Measurements from ENCODE around the gene PLA2R1. TPM values are rescaled to one million over a fixed set of nuclear protein-coding genes. Genes with fewer than 3 reads are reported as not detected.

The PLA2R1 gene
- polyA plus RNA-seq, 1 of the 3 experiments (the other 2 are of a cell fraction) = not detected

- H3K9ac ChIP-seq = no peak overlapping the region
- H3K36me3 ChIP-seq (replicated peaks in 1 of 2; ENCODE audit: control insufficient read depth in 1 of 2, insufficient read depth in 2 of 2, low read length in 1 of 2) = no peaks in the 10 kb centered on the region
- no peaks in the 10 kb centered on the region for H3K9me2 ChIP-seq
- H3F3A ChIP-seq (replicated peaks; ENCODE audit: insufficient read depth) = no peaks in the 10 kb centered on the region
- H3K4me3 ChIP-seq (ENCODE audit: low read depth in 2 of 2, low read length in 1 of 2) = no peak overlapping the region
- H3K4me2 ChIP-seq = no peak overlapping the region
- H3K27ac ChIP-seq (ENCODE audit: low read depth in 2 of 2, low read length in 1 of 2) = no peak overlapping the region
- no peak for DNase-seq
- H4K20me1 ChIP-seq (ENCODE audit: insufficient read depth) = no peaks in the 10 kb centered on the region
- no peak overlapping the region for H2AFZ ChIP-seq (ENCODE audit: low read depth)
- H3K27me3 ChIP-seq (ENCODE audit: insufficient read depth) = no peaks in the 10 kb centered on the region
- CTCF ChIA-PET = interaction anchor here (1.0 to 1.3 kb wide), 2 partner anchors 9 to 83 kb away, joined by 3 read pairs; no protein-coding TSS in a partner anchor
- TF ChIP-seq PBX3 (IDR thresholded peaks at IDR 0.05) (no peak), FOXM1 (IDR thresholded peaks at IDR 0.05; ENCODE audit: low read depth) (no peak), EP300 (IDR thresholded peaks at IDR 0.05; ENCODE audit: borderline replicate concordance in 1 of 2, low read depth in 1 of 2, low read length in 1 of 2) (no peak), ZBTB33 (IDR thresholded peaks at IDR 0.05; ENCODE audit: borderline replicate concordance, low read depth) (no peak)
- H3K9me3 ChIP-seq = no peaks in the 10 kb centered on the region
- POLR2A ChIA-PET = no interaction called here
- H3K4me1 ChIP-seq (ENCODE audit: control insufficient read depth in 1 of 2, insufficient read depth in 2 of 2, low read depth in 1 of 2, low read length in 1 of 2) = no peaks in the 10 kb centered on the region
- no peaks in the 10 kb centered on the region for H3K79me2 ChIP-seq (ENCODE audit: insufficient read depth)
Observed at GRCh38 chr2:159891267-159891588, 171.2 kb downstream of the PLA2R1 start.

GRCh38 chr2:159890551-159891266 is 171.7 kb downstream of the PLA2R1 start:
- no peaks in the 10 kb centered on the region for H3K4me1 ChIP-seq (ENCODE audit: control insufficient read depth in 1 of 2, insufficient read depth in 2 of 2, low read depth in 1 of 2, low read length in 1 of 2)
- H3K36me3 ChIP-seq (replicated peaks in 1 of 2; ENCODE audit: control insufficient read depth in 1 of 2, insufficient read depth in 2 of 2, low read length in 1 of 2) = no peaks in the 10 kb centered on the region

More at GRCh38 chr2:159890551-159891266, 171.7 kb downstream of the PLA2R1 start:
- Histone ChIP-seq H2AFZ (ENCODE audit: low read depth) (no peak overlapping the region), H3K27ac (ENCODE audit: low read depth in 2 of 2, low read length in 1 of 2) (no peak overlapping the region), H3K9ac (no peak overlapping the region), H3K4me3 (ENCODE audit: low read depth in 2 of 2, low read length in 1 of 2) (no peak overlapping the region), H3K4me2 (no peak overlapping the region), H3K79me2 (ENCODE audit: insufficient read depth) (no peaks in the 10 kb centered on the region), H4K20me1 (ENCODE audit: insufficient read depth) (no peaks in the 10 kb centered on the region), H3F3A (replicated peaks; ENCODE audit: insufficient read depth) (no peaks in the 10 kb centered on the region), H3K9me2 (no peaks in the 10 kb centered on the region), H3K9me3 (no peaks in the 10 kb centered on the region), H3K27me3 (ENCODE audit: insufficient read depth) (no peaks in the 10 kb centered on the region)
- 86% methylated on average over 1 of the region's 1 CpG for WGBS (ENCODE audit: low lambda C conversion rate)
- no peak for DNase-seq
- TF ChIP-seq CHD2 (IDR thresholded peaks at IDR 0.05; ENCODE audit: low read length, partially characterized antibody) = no peak
- no peak for TF ChIP-seq RXRA (IDR thresholded peaks at IDR 0.05; ENCODE audit: borderline replicate concordance, low read depth)
- TF ChIP-seq RAD21 (IDR thresholded peaks at IDR 0.05; ENCODE audit: low read length) = no peak
- TF ChIP-seq NFIC (IDR thresholded peaks at IDR 0.05; ENCODE audit: borderline replicate concordance) = no peak
- TF ChIP-seq USF2 (IDR thresholded peaks at IDR 0.05; ENCODE audit: borderline replicate concordance, low read depth, low read length) = no peak
- no peak for TF ChIP-seq MAX (IDR thresholded peaks at IDR 0.05; ENCODE audit: low read depth)
- TF ChIP-seq SMC3 (IDR thresholded peaks at IDR 0.05; ENCODE audit: low read depth, low read length) = no peak
- no peak for TF ChIP-seq ELF1 (IDR thresholded peaks at IDR 0.05)
- TF ChIP-seq RCOR1 (IDR thresholded peaks at IDR 0.05; ENCODE audit: low read length) = no peak
- TF ChIP-seq POLR2AphosphoS5 (IDR thresholded peaks at IDR 0.05; ENCODE audit: low read depth, low read length) = no peak
- TF ChIP-seq MEF2A (IDR thresholded peaks at IDR 0.05; ENCODE audit: borderline replicate concordance, low read depth) = no peak
- no peak for TF ChIP-seq FOSL2 (IDR thresholded peaks at IDR 0.05; ENCODE audit: borderline replicate concordance, low read depth)
- TF ChIP-seq TCF12 (IDR thresholded peaks at IDR 0.05) = no peak
- TF ChIP-seq NRF1 (IDR thresholded peaks at IDR 0.05; ENCODE audit: low read depth, low read length) = no peak
- no peak for TF ChIP-seq GABPA (IDR thresholded peaks at IDR 0.05; ENCODE audit: low read depth)
- TF ChIP-seq EZH2phosphoT487 (IDR thresholded peaks at IDR 0.05; ENCODE audit: borderline replicate concordance, low read depth) = no peak
- no peak for TF ChIP-seq USF1 (IDR thresholded peaks at IDR 0.05; ENCODE audit: borderline replicate concordance, low read depth)
- ChIA-PET POLR2A (no interaction called here), CTCF (interaction anchor here (1.0 to 1.3 kb wide), 2 partner anchors 9 to 82 kb away, joined by 3 read pairs; no protein-coding TSS in a partner anchor)

Data from SK-N-SH (cell line).